ENCODE data around the gene THSD4.

DNA sequence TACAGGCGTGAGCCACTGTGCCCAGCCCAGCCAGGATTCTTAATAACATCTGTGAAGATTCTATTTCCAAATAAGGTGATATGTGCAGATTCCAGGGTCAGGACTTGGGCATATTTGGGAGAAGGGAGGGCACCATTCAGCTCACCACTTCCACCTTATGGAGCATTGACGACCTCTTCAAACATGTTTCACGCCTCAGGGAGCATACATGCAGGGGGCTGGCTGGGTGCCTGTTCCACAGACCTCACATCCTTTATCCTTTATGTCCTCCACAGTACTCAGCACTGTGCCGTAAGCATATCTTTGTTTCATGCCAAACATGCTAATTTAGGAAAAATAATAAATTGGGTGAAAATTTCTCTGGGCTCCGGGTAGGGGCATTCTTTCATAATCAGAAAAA is 229.0 kb downstream of the THSD4 start:
- TF ChIP-seq, protein P1, sequence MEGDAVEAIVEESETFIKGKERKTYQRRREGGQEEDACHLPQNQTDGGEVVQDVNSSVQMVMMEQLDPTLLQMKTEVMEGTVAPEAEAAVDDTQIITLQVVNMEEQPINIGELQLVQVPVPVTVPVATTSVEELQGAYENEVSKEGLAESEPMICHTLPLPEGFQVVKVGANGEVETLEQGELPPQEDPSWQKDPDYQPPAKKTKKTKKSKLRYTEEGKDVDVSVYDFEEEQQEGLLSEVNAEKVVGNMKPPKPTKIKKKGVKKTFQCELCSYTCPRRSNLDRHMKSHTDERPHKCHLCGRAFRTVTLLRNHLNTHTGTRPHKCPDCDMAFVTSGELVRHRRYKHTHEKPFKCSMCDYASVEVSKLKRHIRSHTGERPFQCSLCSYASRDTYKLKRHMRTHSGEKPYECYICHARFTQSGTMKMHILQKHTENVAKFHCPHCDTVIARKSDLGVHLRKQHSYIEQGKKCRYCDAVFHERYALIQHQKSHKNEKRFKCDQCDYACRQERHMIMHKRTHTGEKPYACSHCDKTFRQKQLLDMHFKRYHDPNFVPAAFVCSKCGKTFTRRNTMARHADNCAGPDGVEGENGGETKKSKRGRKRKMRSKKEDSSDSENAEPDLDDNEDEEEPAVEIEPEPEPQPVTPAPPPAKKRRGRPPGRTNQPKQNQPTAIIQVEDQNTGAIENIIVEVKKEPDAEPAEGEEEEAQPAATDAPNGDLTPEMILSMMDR (IDR thresholded peaks at IDR 0.05; ENCODE audit: low read depth, low read length): no peak
- TF ChIP-seq EZH2phosphoT487 (IDR thresholded peaks at IDR 0.05; ENCODE audit: low read depth): no peak

Data from OCI-LY3 (cell line).